Upper lobe of right lung (tissue), 1 donor: ENCODE measurements around the gene AK1. TPM values are rescaled to one million over a fixed set of nuclear protein-coding genes. Genes with fewer than 3 reads are reported as not detected.

Experiments used
- ATAC-seq: fragments of 200-7000 bp; cut with Tn5 transposase; one replicate; pipeline ENCODE4 v1.9.1; 2020; ENCODE audit warnings: mild to moderate bottlenecking, moderate library complexity
- DNase-seq: peaks from one replicate; pipeline ENCODE4 v3.0.0-alpha.2; 2020
- H3K27ac ChIP-seq: fragments of 200-600 bp; one replicate; pipeline ENCODE4 v1.8.0; 2022
- H3K27me3 ChIP-seq: fragments of 200-600 bp; one replicate; pipeline ENCODE4 v1.8.0; 2022; ENCODE audit warnings: mild to moderate bottlenecking
- H3K36me3 ChIP-seq: fragments of 200-600 bp; one replicate; pipeline ENCODE4 v1.8.0; 2022
- H3K4me1 ChIP-seq: fragments of 200-600 bp; one replicate; pipeline ENCODE4 v1.8.0; 2022
- H3K4me3 ChIP-seq: fragments of 200-600 bp; one replicate; pipeline ENCODE4 v1.8.0; 2022; ENCODE audit warnings: mild to moderate bottlenecking
- H3K9me3 ChIP-seq: fragments of 200-600 bp; one replicate; pipeline ENCODE4 v1.8.0; 2022
- CTCF ChIP-seq: fragments of 200-600 bp; IDR thresholded peaks from one replicate; pipeline ENCODE4 v1.8.0; 2022; ENCODE audit warnings: antibody characterized with exemption
- intact Hi-C: fragments of 100-400 bp; cut with DNase I; formaldehyde crosslinking; loops from one replicate; pipeline ENCODE4 v1.11.0; 2022
- total RNA-seq: library from RNA; stranded (reverse); fragmentation: NEBNext Ultra II Directional; extraction: Animal tissue kit (Norgen Biotek cat#: 25700); gene quantifications from one replicate; pipeline ENCODE4 v1.2.1, GENCODE V29; 2021
- donor health status: DM: no; HTN: yes; CAD: no; lungs with severe emphysema.

AK1 gene
- total RNA-seq, 1 donor from 2014 or later, result 158 TPM

- no peak for DNase-seq
- H3K27ac ChIP-seq, result no peak overlapping the region
- no peaks in the 10 kb centered on the region for H3K36me3 ChIP-seq
- no peaks in the 10 kb centered on the region for H3K27me3 ChIP-seq
- no peaks in the 10 kb centered on the region for H3K9me3 ChIP-seq
- ATAC-seq, result no peak
- intact Hi-C loops, result no loop called here
- H3K4me1 ChIP-seq, result peaks cover 33% of the 10 kb centered on the region
- TF ChIP-seq CTCF, result no peak
- H3K4me3 ChIP-seq, result no peak overlapping the region
Observed at GRCh38 chr9:127878652-127879390, 1.3 kb upstream of the AK1 start.

GRCh38 chr9:127878001-127878651, 651 bp upstream of the AK1 start:
- Histone ChIP-seq H3K9me3 (no peaks in the 10 kb centered on the region), H3K27ac (peak overlapping the region; percentile 69), H3K36me3 (peaks cover 4% of the 10 kb centered on the region), H3K4me3 (peak overlapping the region; percentile 59), H3K27me3 (no peaks in the 10 kb centered on the region), H3K4me1 (peaks cover 37% of the 10 kb centered on the region)
- no peak for TF ChIP-seq CTCF
- ATAC-seq (no peak), DNase-seq (peak; percentile 62)
- intact Hi-C loops, result no loop called here

- ATAC-seq (peak; percentile 17), DNase-seq (no peak)
- Histone ChIP-seq H3K27me3 (no peaks in the 10 kb centered on the region), H3K9me3 (no peaks in the 10 kb centered on the region), H3K4me3 (peak overlapping the region; percentile 59), H3K27ac (peak overlapping the region; percentile 69), H3K36me3 (peaks cover 15% of the 10 kb centered on the region), H3K4me1 (peaks cover 37% of the 10 kb centered on the region)
- no peak for TF ChIP-seq CTCF
- intact Hi-C loops, result no loop called here
Observed at GRCh38 chr9:127876764-127877562, 512 bp downstream of the AK1 start.

GRCh38 chr9:127876026-127876763, 1.3 kb downstream of the AK1 start:
- Histone ChIP-seq H3K9me3 (no peaks in the 10 kb centered on the region), H3K27me3 (no peaks in the 10 kb centered on the region), H3K36me3 (peaks cover 23% of the 10 kb centered on the region), H3K27ac (peak overlapping the region; percentile 69), H3K4me1 (peaks cover 37% of the 10 kb centered on the region), H3K4me3 (peak overlapping the region; percentile 59)
- ATAC-seq (peak; percentile 44), DNase-seq (peak; percentile 84)
- intact Hi-C loops, result no loop called here
- no peak for TF ChIP-seq CTCF

GRCh38 chr9:127875306-127875966, 2.0 kb downstream of the AK1 start:
- ATAC-seq (no peak), DNase-seq (no peak)
- Histone ChIP-seq H3K36me3 (peaks cover 28% of the 10 kb centered on the region), H3K4me3 (peak overlapping the region; percentile 59), H3K9me3 (no peaks in the 10 kb centered on the region), H3K27me3 (no peaks in the 10 kb centered on the region), H3K4me1 (peaks cover 37% of the 10 kb centered on the region), H3K27ac (peak overlapping the region; percentile 69)
- intact Hi-C loops, result no loop called here
- TF ChIP-seq CTCF, result no peak
